DOHH2 (cell line): ENCODE measurements around the gene ASAP2.
A peak's percentile ranks its signal among the peaks of the same experiment; 100 is the strongest.

Source experiments
- H3F3A ChIP-seq: fragments of 200-600 bp; sonication (generic), shearing (Covaris generic); 2 replicates; pipeline ENCODE4 v1.6.0; 2016; ENCODE audit warnings: antibody characterized with exemption, mild to moderate bottlenecking; ENCODE audit not compliant: control insufficient read depth, insufficient read depth
- H3K27ac ChIP-seq: fragments of 200-600 bp; sonication (generic); 2 replicates; pipeline ENCODE4 v1.5.1; 2014; ENCODE audit warnings: low read depth, mild to moderate bottlenecking, low read length, moderate library complexity
- H3K27me3 ChIP-seq: fragments of 200-600 bp; sonication (generic); 2 replicates; pipeline ENCODE4 v1.6.1; 2014; ENCODE audit warnings: mild to moderate bottlenecking, low read length, mixed read lengths; ENCODE audit not compliant: control insufficient read depth
- H3K36me3 ChIP-seq: fragments of 200-600 bp; sonication (generic); 2 replicates; pipeline ENCODE4 v1.6.1; 2014; ENCODE audit warnings: mild to moderate bottlenecking, low read length, moderate library complexity, mixed read lengths; ENCODE audit not compliant: control insufficient read depth
- H3K4me1 ChIP-seq: fragments of 200-600 bp; sonication (generic); 2 replicates; pipeline ENCODE4 v1.6.1; 2014; ENCODE audit warnings: mild to moderate bottlenecking, low read length, mixed read lengths; ENCODE audit not compliant: control insufficient read depth
- H3K4me2 ChIP-seq: fragments of 200-600 bp; sonication (generic); 2 replicates; pipeline ENCODE4 v1.6.0; 2014; ENCODE audit warnings: mild to moderate bottlenecking, low read length, moderate library complexity
- H3K4me3 ChIP-seq: fragments of 200-600 bp; sonication (generic); 2 replicates; pipeline ENCODE4 v1.5.1; 2014; ENCODE audit warnings: mild to moderate bottlenecking, low read length, mixed read lengths
- H3K79me2 ChIP-seq: fragments of 200-600 bp; sonication (generic); 2 replicates; pipeline ENCODE4 v1.6.1; 2014; ENCODE audit warnings: mild to moderate bottlenecking, low read length, mixed read lengths; ENCODE audit not compliant: control insufficient read depth
- H3K9me2 ChIP-seq: fragments of 200-600 bp; sonication (generic); replicated peaks from 2 replicates; pipeline ENCODE4 v1.6.1; 2014; ENCODE audit warnings: mild to moderate bottlenecking, low read length, mixed read lengths; ENCODE audit not compliant: control insufficient read depth
- H3K9me3 ChIP-seq: fragments of 200-600 bp; sonication (generic); 2 replicates; pipeline ENCODE4 v1.6.1; 2014; ENCODE audit warnings: antibody characterized with exemption, low read length, mixed read lengths; ENCODE audit not compliant: control insufficient read depth, insufficient read depth
- H4K20me1 ChIP-seq: fragments of 200-600 bp; sonication (generic); 2 replicates; pipeline ENCODE4 v1.6.0; 2014; ENCODE audit warnings: low read depth, mild to moderate bottlenecking, antibody characterized with exemption, low read length, moderate library complexity; ENCODE audit not compliant: control insufficient read depth, insufficient read depth
- EZH2phosphoT487 ChIP-seq: fragments of 200-600 bp; sonication (generic); IDR thresholded peaks from 2 replicates; pipeline ENCODE4 v1.6.1; 2017; ENCODE audit warnings: borderline replicate concordance, mild to moderate bottlenecking, antibody characterized with exemption, low read length, moderate library complexity, mixed read lengths
- TF ChIP-seq, protein P1 (sequence below): fragments of 200-600 bp; sonication (generic); IDR thresholded peaks from one replicate; pipeline ENCODE4 v1.5.1; 2014; ENCODE audit warnings: antibody characterized with exemption, mild to moderate bottlenecking, low read depth, low read length; ENCODE audit not compliant: poor library complexity, severe bottlenecking

Gene ASAP2

GRCh38 chr2:9419541-9419940 lies 212.9 kb downstream of the ASAP2 start:
- Histone ChIP-seq H3F3A (no peaks in the 10 kb centered on the region), H3K27ac (no peak overlapping the region), H4K20me1 (no peaks in the 10 kb centered on the region), H3K79me2 (peaks cover 71% of the 10 kb centered on the region), H3K36me3 (peaks cover 23% of the 10 kb centered on the region), H3K4me3 (no peak overlapping the region), H3K9me2 (no peaks in the 10 kb centered on the region), H3K4me1 (peaks cover 14% of the 10 kb centered on the region), H3K9me3 (no peaks in the 10 kb centered on the region), H3K27me3 (no peaks in the 10 kb centered on the region), H3K4me2 (no peak overlapping the region)
- TF ChIP-seq, protein P1, sequence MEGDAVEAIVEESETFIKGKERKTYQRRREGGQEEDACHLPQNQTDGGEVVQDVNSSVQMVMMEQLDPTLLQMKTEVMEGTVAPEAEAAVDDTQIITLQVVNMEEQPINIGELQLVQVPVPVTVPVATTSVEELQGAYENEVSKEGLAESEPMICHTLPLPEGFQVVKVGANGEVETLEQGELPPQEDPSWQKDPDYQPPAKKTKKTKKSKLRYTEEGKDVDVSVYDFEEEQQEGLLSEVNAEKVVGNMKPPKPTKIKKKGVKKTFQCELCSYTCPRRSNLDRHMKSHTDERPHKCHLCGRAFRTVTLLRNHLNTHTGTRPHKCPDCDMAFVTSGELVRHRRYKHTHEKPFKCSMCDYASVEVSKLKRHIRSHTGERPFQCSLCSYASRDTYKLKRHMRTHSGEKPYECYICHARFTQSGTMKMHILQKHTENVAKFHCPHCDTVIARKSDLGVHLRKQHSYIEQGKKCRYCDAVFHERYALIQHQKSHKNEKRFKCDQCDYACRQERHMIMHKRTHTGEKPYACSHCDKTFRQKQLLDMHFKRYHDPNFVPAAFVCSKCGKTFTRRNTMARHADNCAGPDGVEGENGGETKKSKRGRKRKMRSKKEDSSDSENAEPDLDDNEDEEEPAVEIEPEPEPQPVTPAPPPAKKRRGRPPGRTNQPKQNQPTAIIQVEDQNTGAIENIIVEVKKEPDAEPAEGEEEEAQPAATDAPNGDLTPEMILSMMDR = no peak
- TF ChIP-seq EZH2phosphoT487 = no peak

GRCh38 chr2:9420495-9420894 lies 213.9 kb downstream of the ASAP2 start:
- Histone ChIP-seq H3K9me2 (no peaks in the 10 kb centered on the region), H3K9me3 (no peaks in the 10 kb centered on the region), H3K27ac (no peak overlapping the region), H3K36me3 (peaks cover 31% of the 10 kb centered on the region), H3K27me3 (no peaks in the 10 kb centered on the region), H4K20me1 (peaks cover 7% of the 10 kb centered on the region; the same call in 1 of the 2 replicates), H3K79me2 (peaks cover 79% of the 10 kb centered on the region), H3F3A (no peaks in the 10 kb centered on the region), H3K4me1 (peaks cover 24% of the 10 kb centered on the region), H3K4me3 (no peak overlapping the region), H3K4me2 (no peak overlapping the region)
- TF ChIP-seq, protein P1 = no peak
- TF ChIP-seq EZH2phosphoT487 = no peak

GRCh38 chr2:9422321-9423099 lies 215.9 kb downstream of the ASAP2 start:
- Histone ChIP-seq H3K36me3 (peaks cover 39% of the 10 kb centered on the region), H3F3A (no peaks in the 10 kb centered on the region), H3K9me2 (no peaks in the 10 kb centered on the region), H4K20me1 (peaks cover 7% of the 10 kb centered on the region; the same call in 1 of the 2 replicates), H3K4me3 (peak overlapping the region; percentile 85), H3K79me2 (peaks cover 88% of the 10 kb centered on the region), H3K27ac (peak overlapping the region; percentile 67), H3K9me3 (no peaks in the 10 kb centered on the region), H3K4me2 (peak overlapping the region; percentile 83), H3K27me3 (no peaks in the 10 kb centered on the region), H3K4me1 (peaks cover 35% of the 10 kb centered on the region)
- TF ChIP-seq, protein P1 = peak; percentile 13
- no peak for TF ChIP-seq EZH2phosphoT487
